Skin of body (tissue), 2 donors: Measurements from ENCODE around the gene COPS9. TPM values are rescaled to one million over a fixed set of nuclear protein-coding genes. Genes with fewer than 3 reads are reported as not detected.

Experiments used
- DNase-seq: peaks from one replicate; lab custom pipeline; 2025; lab: John Stamatoyannopoulos, UW
- total RNA-seq: library from RNA; depleted of rRNA; stranded (reverse); fragments of >200 nt; gene quantifications from one replicate; pipeline ENCODE4 v1.2.3, GENCODE V29; 2014

Gene COPS9
- total RNA-seq, 1 donor from 2014 or later = 88.1 TPM

- DNase-seq = no peak
Observed at GRCh38 chr2:240114233-240114632, 21.9 kb downstream of the COPS9 start.

- DNase-seq = no peak
Observed at GRCh38 chr2:240112914-240113690, 23.0 kb downstream of the COPS9 start.

- peak; percentile 4 for DNase-seq
Observed at GRCh38 chr2:240111253-240111652, 24.9 kb downstream of the COPS9 start.

GRCh38 chr2:240109386-240109785, 26.7 kb downstream of the COPS9 start:
- DNase-seq = no peak

- DNase-seq = no peak
Observed at GRCh38 chr2:240107477-240107796, 28.7 kb downstream of the COPS9 start.

GRCh38 chr2:240106765-240107476, 29.2 kb downstream of the COPS9 start:
- no peak for DNase-seq

- no peak for DNase-seq
Observed at GRCh38 chr2:240105982-240106381, 30.1 kb downstream of the COPS9 start.

- DNase-seq = no peak
Observed at GRCh38 chr2:240103136-240103535, 33.0 kb downstream of the COPS9 start.

- DNase-seq = no peak
Observed at GRCh38 chr2:240098349-240098748, 37.8 kb downstream of the COPS9 start.

GRCh38 chr2:240095556-240096523, 40.3 kb downstream of the COPS9 start:
- no peak for DNase-seq

- DNase-seq = no peak
Observed at GRCh38 chr2:240089306-240089705, 46.8 kb downstream of the COPS9 start.

GRCh38 chr2:240086563-240086962, 49.5 kb downstream of the COPS9 start:
- DNase-seq = no peak

Other genes with a start within 250 kb of the COPS9 start
- 104 TPM for gene NDUFA10, start 111.0 kb downstream of the COPS9 start, total RNA-seq
- gene OR6B2, start 105.9 kb downstream of the COPS9 start, total RNA-seq = not detected
- gene OR6B3, start 82.8 kb downstream of the COPS9 start, total RNA-seq = not detected
- gene OTOS, start 4.4 kb upstream of the COPS9 start, total RNA-seq = not detected